Measurements from ENCODE around the gene PSMA7.

The PSMA7 gene

GRCh38 chr20:62142252-62143080, 728 bp downstream of the PSMA7 start:
- DNase-seq, result peak; percentile 56 to 61

GRCh38 chr20:62141397-62142251, 1.6 kb downstream of the PSMA7 start:
- DNase-seq, result peak in 1 of 2 experiments; percentile 55
- TF ChIP-seq POLR2A (IDR thresholded peaks at IDR 0.05; ENCODE audit: low read length), result no peak
- TF ChIP-seq GATA1 (IDR thresholded peaks at IDR 0.05; ENCODE audit: low read depth, low read length), result no peak

More at GRCh38 chr20:62142252-62143080, 728 bp downstream of the PSMA7 start:
- TF ChIP-seq POLR2A (IDR thresholded peaks at IDR 0.05; ENCODE audit: low read length) (peak; percentile 11), GATA1 (IDR thresholded peaks at IDR 0.05; ENCODE audit: low read depth, low read length) (no peak)

- DNase-seq, result no peak
- TF ChIP-seq GATA1 (IDR thresholded peaks at IDR 0.05; ENCODE audit: low read depth, low read length) (no peak), POLR2A (IDR thresholded peaks at IDR 0.05; ENCODE audit: low read length) (no peak)
Measured at GRCh38 chr20:62141043-62141396, 2.2 kb downstream of the PSMA7 start.

GRCh38 chr20:62139636-62140035, 3.6 kb downstream of the PSMA7 start:
- no peak for DNase-seq
- TF ChIP-seq POLR2A (IDR thresholded peaks at IDR 0.05; ENCODE audit: low read length) (no peak), GATA1 (IDR thresholded peaks at IDR 0.05; ENCODE audit: low read depth, low read length) (no peak)

- no peak for DNase-seq
- no peak for TF ChIP-seq POLR2A (IDR thresholded peaks at IDR 0.05; ENCODE audit: low read length)
- TF ChIP-seq GATA1 (IDR thresholded peaks at IDR 0.05; ENCODE audit: low read depth, low read length), result no peak
Measured at GRCh38 chr20:62138912-62139311, 4.3 kb downstream of the PSMA7 start.

GRCh38 chr20:62138204-62138543, 5.0 kb downstream of the PSMA7 start:
- TF ChIP-seq GATA1 (IDR thresholded peaks at IDR 0.05; ENCODE audit: low read depth, low read length) (no peak), POLR2A (IDR thresholded peaks at IDR 0.05; ENCODE audit: low read length) (no peak)
- no peak for DNase-seq

GRCh38 chr20:62137478-62138203, 5.6 kb downstream of the PSMA7 start:
- DNase-seq, result no peak
- TF ChIP-seq GATA1 (IDR thresholded peaks at IDR 0.05; ENCODE audit: low read depth, low read length), result no peak
- no peak for TF ChIP-seq POLR2A (IDR thresholded peaks at IDR 0.05; ENCODE audit: low read length)

- DNase-seq, result no peak
- TF ChIP-seq POLR2A (IDR thresholded peaks at IDR 0.05; ENCODE audit: low read length), result no peak
- no peak for TF ChIP-seq GATA1 (IDR thresholded peaks at IDR 0.05; ENCODE audit: low read depth, low read length)
Measured at GRCh38 chr20:62137092-62137384, 6.2 kb downstream of the PSMA7 start.

GRCh38 chr20:62136283-62137091, 6.7 kb downstream of the PSMA7 start:
- TF ChIP-seq GATA1 (IDR thresholded peaks at IDR 0.05; ENCODE audit: low read depth, low read length), result no peak
- peak; percentile 12 for TF ChIP-seq POLR2A (IDR thresholded peaks at IDR 0.05; ENCODE audit: low read length)
- peak; percentile 72 to 83 for DNase-seq

GRCh38 chr20:62135573-62136266, 7.5 kb downstream of the PSMA7 start:
- DNase-seq, result no peak
- TF ChIP-seq POLR2A (IDR thresholded peaks at IDR 0.05; ENCODE audit: low read length) (peak; percentile 1), GATA1 (IDR thresholded peaks at IDR 0.05; ENCODE audit: low read depth, low read length) (no peak)

GRCh38 chr20:62134735-62135231, 8.4 kb downstream of the PSMA7 start:
- no peak for DNase-seq
- no peak for TF ChIP-seq GATA1 (IDR thresholded peaks at IDR 0.05; ENCODE audit: low read depth, low read length)
- no peak for TF ChIP-seq POLR2A (IDR thresholded peaks at IDR 0.05; ENCODE audit: low read length)

GRCh38 chr20:62133864-62134263, 9.3 kb downstream of the PSMA7 start:
- TF ChIP-seq POLR2A (IDR thresholded peaks at IDR 0.05; ENCODE audit: low read length) (no peak), GATA1 (IDR thresholded peaks at IDR 0.05; ENCODE audit: low read depth, low read length) (no peak)
- DNase-seq, result no peak

Measured in erythroblast (primary cell).